GM19099 (cell line): ENCODE data around the gene NPM3.

Experiments used
- POLR2A ChIP-seq: IDR thresholded peaks from 3 replicates; pipeline ENCODE4 v1.6.1; 2011; ENCODE audit warnings: low read depth; ENCODE audit not compliant: insufficient read length; ENCODE audit errors: extremely low read depth

Gene NPM3

DNA sequence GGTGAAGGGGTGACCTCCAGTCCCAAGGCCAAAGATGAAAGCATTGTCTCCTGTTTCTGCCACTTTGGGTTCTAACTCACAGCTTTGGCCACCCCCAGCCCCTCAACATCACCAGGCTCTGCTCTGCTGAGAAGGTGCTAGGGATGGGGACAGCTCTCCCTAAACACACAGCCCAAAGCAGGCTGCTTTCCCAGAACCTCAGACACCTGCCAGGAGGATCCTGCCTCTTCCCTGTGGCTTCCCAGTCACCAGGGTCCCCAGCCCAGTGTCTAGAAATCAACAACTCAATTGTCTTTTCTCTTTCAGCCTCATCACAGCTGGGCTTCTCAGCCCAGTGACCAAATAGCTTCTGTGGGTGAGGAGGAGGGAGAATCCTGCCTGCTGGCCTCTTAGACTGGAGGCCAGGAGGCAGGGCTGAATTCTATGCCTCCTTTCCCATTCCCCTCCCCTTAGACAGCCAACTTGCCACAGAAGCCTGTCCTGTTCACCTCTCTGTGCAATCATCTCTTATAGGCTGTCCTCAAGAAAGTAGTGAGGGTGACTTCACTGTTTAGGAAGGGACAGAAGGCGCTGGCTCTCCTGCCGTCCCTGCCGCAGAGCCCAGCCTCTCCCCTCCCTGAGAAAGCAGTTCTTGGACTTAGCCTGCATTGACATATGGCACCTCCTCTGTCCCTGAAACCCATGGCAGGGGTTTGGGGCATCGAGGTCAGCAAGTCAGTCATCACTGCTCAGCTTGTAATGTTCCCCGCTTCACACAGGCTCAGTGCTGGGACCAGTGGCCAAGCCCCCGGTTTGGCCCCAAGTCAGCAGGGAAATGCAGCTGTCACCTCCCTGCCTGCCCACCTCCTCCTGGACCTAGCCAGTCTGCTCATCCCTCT lies 11.0 kb downstream of the NPM3 start:
- TF ChIP-seq POLR2A: no peak

DNA sequence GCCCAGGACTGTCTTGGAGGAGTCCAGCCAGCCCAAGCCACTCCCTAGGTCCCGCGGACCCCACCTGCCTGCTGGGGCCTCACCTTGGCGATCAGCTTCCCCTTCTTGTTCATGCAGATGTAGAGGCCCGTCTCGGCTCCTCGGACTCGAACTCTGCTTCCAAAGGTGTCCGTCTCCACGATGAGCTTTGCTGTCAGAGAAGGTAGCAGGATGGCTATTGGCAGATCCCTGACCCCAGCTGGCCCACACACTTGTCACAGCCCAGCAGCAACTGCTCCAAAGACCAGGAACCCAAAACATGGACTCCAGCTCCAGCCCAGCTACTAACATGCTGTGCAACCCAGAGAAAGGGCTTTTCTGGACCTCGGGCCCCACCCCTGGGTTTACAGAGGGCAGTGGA lies 11.9 kb downstream of the NPM3 start:
- TF ChIP-seq POLR2A: no peak

DNA sequence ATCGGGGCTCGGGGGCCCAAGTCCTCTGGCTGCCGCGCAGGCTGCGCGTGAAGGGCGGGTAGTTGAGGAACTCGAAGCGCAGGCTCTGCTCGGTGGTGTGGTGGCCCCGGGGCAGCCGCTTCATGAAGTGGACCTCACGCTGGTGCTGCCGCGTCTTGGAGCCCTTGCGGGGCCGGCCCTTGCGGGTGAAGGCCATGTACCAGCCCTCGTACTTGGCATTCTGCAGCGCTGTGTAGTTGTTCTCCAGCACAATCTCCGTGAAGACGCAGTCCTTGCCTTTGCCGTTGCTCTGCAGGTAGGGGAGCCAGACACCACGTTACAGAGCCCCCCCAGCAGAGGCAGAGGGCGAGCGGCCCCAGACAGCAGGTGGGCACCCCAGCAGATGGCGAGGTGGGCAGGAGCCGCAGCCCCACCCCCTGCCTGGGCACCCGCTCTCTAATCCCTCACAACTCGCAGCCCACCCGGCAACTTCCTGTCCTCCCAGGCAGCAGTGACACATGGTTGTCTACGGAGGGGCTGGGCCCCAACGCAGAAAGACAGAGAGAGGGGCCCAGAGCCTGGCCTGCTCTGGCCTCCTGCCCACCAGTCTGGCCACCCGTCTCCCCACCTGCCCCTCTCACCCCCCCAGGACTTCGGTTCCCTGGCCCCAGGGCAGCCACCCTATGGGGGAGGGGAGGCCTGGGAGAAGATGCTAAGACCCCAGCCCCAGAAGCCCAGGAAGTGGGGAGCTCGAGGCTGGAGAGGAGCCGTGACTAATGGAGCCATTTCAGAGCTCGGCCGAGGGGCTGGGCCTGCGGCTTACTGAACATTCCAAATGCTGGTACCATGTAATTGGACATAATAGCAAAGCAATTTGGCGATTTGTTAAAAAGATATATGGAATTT lies 12.7 kb downstream of the NPM3 start:
- no peak for TF ChIP-seq POLR2A

DNA sequence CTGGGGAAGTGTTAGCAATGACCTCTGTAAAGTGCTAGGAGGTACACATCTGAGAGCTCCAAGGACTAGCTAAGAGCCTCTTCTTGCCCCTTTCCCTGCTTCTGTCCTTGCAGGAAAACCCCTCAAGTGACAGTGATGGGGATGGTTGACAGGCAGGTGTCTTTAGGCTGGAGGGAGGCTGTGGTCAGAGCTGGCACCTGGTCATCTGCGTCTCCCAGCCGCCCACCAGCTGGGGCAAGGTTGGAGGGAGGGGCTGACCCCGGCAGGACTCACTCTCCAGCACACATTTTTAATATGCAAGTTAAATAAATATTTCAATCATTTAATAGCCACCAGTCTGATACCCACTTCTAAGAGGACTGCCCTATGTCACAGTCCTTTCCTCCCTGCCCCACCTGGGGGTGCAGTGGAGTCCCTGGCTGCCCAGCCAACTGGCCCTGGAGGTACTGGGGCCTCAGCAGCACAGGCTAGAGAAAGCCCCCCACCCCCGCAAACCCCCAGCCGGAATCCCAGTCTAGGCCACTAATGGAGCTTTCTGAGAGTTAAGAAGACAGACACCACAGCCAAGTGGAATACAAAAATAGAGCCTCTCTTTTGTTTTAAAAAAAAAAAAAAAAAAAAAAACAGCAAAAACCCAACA lies 13.6 kb downstream of the NPM3 start:
- TF ChIP-seq POLR2A: no peak

DNA sequence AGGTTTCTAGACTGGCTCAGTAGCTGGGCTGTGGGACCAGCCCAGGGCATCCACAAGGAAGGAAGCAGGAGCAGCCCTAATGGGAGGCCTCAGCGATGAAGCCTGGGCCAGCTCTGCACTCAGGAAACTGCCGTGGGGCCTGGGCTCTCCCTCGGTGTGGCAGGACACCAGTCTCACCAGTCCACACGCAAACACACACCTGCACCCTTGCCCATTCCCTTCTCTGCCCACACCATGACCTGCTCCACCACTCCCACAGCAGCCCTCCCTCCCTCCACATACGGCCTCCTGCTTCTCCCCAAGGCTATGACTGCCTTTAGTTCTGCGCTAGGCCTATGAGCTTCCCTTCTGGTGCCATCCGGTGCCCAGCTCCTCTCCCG lies 14.5 kb downstream of the NPM3 start:
- no peak for TF ChIP-seq POLR2A

DNA sequence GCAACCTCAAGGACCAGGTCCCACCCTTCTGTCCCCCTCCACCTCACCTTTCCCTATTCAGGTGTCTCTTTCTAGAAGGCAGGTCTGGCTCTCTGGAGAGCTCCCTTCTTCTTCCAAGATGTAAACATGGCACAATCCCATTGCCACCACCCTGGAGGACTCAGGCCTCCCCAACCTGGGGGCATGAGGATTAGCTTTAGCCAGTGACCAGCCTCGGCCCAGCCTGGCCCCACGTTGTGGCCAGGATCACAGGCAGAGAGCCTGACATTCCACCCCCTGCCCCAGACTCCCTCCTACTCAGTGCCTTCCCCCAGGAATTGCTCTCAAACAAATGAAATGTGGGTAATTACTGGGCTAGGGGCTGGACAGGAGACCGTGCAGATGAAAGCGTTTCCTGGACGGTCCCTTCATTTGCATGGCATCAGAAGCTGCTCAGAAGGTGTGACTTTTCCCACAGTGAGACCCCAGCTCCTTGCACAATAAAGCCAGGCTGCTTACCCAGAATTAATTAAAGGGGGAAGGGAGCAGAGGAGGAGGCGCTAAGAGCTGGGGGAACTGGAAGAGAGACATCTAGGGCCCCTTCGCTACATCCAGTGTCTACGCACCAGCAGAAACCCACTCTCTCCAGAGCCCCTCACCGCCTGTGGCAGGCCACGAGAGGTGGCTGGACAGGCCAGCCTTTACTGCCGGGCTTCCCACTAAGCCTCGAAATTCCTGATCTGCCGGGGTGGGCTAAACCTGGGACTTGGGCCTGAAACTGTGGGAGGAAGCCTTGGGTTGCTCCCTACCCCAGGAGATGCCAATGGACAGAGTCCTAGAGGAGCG lies 15.1 kb downstream of the NPM3 start:
- no peak for TF ChIP-seq POLR2A

DNA sequence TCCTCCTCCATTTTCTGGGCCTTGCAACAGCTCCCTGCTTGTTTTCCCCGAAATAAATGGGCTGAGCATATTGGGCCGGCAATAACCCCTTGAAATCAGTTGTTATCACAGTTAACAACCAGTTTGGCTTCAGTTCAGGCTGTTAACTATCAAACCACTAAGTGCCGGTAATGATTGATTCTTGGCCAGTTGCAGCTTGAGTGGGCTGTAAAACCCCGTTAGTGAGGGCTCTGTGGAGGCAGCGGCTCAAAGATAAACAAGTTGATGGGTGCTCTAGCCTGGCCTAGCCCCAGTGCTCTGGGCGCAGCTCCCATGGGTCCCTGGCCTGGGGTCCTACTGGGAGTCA lies 15.7 kb downstream of the NPM3 start:
- TF ChIP-seq POLR2A: no peak

DNA sequence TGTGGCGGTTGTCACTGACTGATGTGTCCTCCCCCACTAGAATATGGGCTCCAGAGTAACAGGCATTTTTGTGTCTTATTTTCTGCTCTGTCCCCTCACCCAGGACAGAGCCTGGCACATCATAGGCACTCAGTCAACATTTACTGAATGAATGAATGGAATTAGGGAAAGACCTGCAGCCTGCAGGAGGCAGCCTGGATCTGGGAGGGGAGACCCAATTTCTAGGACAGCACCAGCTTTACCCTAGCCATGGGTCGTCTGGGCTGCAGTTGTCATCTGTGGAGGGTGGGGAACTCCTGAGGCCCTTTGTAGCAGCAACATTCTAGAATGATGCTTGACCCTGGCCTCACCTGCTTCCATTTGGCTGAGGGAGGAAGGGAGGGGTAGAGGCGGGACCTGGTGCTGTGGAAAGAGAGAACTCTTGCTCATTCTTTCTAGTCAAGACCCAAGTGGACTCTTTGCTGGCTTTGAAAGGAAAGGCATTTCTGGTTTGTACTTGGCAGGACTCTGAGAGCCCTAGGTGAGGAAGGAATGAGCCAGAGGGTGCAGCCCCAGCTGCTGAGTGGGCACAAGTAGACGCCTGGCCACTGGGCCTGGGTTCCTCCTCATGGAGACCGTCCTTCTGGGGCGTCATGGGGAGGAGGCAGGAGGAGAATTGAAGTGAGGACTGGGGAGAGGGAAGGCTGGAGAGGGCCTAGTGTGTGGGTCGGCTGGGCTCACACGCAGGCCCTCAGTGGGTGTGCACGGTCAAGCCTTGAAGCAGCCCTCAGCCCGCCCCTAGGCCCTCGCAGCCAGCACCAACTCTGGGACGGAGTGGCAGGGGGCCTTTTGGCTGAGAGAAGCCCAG lies 16.3 kb downstream of the NPM3 start:
- no peak for TF ChIP-seq POLR2A

DNA sequence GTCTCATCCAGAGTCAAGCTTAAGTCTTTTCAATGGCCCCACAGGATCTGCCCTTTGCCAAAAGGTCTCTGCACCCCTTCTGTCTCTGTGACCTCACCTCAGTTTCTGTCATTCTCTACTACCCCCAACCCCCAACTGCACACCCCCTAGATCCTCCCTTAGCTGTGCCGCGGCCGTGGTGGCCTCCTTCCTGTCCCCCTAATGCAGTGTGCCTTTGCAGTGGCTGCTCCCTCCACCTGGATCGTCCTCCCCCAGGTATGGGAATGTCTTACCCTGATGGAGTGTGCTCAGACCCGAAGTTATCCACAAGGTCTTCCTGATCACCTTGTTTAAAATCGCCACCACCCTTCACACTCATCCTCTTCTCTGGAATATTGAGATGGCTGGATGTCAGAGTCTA lies 16.9 kb downstream of the NPM3 start:
- TF ChIP-seq POLR2A: no peak

DNA sequence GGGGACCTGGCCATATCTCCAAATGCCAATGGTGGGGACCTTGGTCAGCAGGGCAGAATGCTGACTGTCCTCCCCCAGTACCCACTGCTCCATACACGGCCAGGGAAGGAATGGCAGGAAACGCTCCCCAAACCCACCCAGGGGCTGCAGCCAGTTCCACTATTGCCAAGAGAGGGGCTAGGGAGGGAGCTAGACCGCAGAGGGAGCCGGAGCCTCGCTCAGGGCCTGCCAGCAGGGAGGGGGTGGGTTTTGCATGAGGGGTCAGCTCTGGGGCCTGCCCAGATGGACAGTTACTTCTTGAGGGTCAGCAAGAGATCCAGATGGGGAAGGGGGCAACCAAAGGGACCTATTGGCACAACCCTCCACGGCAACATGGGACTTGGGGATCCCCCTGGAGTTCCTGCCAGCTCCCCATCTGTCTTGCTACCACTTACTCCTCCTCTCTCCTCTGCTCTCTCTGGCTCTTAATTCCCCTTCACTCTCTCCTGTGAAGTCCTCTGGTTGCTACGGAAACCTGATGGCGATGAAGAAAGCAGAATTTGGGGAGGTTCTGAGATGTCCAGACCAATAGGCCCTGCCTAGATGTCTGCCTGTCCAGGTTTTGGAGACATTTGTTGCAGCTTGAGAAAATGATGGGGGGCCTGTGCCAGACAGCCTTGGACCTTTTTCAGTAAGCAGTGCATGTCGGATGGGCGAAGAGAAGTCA lies 20.0 kb downstream of the NPM3 start:
- TF ChIP-seq POLR2A: no peak

DNA sequence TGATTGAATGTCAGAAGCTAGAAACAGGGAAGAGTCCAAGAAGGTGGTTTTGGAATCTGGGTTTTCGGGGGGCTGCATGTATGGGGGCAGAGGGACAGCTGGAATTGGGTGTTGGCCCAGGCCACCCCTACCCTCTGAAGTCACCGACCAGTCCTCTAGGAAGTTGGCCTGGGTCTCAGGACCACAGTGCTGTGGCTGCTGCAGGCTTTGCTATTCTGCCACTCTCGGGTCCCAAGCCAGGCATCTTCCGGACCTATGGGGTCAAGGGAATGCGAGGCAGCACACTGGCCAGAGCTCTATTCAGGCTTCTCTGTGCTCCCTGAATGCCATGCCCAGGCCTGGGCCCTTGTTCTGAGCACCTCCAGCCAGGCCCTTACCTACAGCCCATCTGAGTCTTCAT lies 20.5 kb downstream of the NPM3 start:
- TF ChIP-seq POLR2A: no peak

DNA sequence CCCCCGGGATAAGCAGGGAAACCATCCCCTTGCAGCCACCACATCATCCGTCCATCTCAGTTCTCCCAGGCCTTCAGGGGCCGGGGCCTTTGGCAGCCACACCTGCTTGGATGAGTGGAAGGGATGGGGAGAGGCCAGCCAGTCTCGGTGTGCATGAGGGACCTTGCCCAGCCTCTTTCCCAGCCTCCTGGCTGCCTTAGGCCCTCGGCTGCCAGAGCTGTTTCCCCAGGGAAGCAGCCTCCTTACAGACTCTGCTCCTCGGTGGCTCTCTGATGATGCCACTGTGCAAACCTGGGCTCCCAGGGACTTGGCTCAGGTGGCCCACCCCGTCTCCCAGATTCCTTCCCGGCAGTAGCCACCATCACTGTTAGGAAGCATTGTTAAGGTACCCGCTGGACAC lies 22.0 kb downstream of the NPM3 start:
- no peak for TF ChIP-seq POLR2A

DNA sequence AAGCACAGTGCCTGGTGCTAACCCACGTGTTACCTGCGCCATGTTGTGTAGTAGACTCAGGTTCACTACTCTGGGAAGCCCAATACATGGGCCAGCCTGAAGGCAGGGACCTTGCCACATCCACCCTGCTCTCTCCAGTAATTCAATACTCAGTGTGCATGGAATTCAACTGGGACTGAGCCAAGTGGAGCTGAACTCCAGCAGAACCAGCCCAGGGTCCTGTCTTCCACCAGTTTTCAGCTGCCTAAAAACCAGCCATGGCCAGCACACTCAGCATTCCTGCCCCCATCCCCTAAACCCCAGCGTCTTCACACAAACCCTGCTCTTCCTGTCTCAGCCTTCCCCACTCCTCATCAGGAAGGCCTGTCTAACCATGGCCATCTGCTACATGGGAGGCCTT lies 22.7 kb downstream of the NPM3 start:
- no peak for TF ChIP-seq POLR2A
